Esophagus muscularis mucosa (tissue), 4 donors: ENCODE results near the gene APOL3. TPM values are rescaled to one million over a fixed set of nuclear protein-coding genes. Genes with fewer than 3 reads are reported as not detected.
A peak's percentile ranks its signal among the peaks of the same experiment; 100 is the strongest.

Source experiments
- DNase-seq: peaks from one replicate; pipeline ENCODE4 v3.0.0-alpha.2; 2017; ENCODE audit errors: extremely low spot score
- H3K27ac ChIP-seq, 4 donors: fragments of 200-600 bp; sonication (generic); replicated peaks in 1 of 4; 1 replicate in 3 of 4; 2 replicates in 1 of 4; pipeline ENCODE4 v1.5.1; 2016 to 2019; ENCODE audit warnings: mild to moderate bottlenecking in 1 of 4
- H3K27me3 ChIP-seq, 4 donors: fragments of 200-600 bp; sonication (generic); one replicate each; pipeline versions ENCODE4 v1.5.1 to v1.6.0; 2016 to 2019
- H3K36me3 ChIP-seq, 4 donors: fragments of 200-600 bp; sonication (generic); one replicate each; pipeline ENCODE4 v1.5.1; 2016 to 2019
- H3K4me1 ChIP-seq, 4 donors: fragments of 200-600 bp; sonication (generic); one replicate each; pipeline ENCODE4 v1.5.1; 2016 to 2019
- H3K4me3 ChIP-seq, 4 donors: fragments of 200-600 bp; sonication (generic); 1 replicate in 2 of 4; 2 replicates in 2 of 4; pipeline ENCODE4 v1.5.1; 2016 to 2019; ENCODE audit warnings: mild to moderate bottlenecking in 4 of 4, moderate library complexity in 1 of 4
- H3K9me3 ChIP-seq, 4 donors: fragments of 200-600 bp; sonication (generic); 1 replicate in 3 of 4; 2 replicates in 1 of 4; pipeline ENCODE4 v1.5.1; 2016 to 2019
- EP300 ChIP-seq: sonication (generic); formaldehyde crosslinking; IDR thresholded peaks from one replicate; pipeline ENCODE4 v1.6.1; 2017; ENCODE audit warnings: antibody characterized with exemption
- POLR2A ChIP-seq: fragments of 450-650 bp; IDR thresholded peaks from one replicate; pipeline ENCODE4 v1.6.1; 2017; ENCODE audit warnings: antibody characterized with exemption, moderate library complexity, mild to moderate bottlenecking, low read depth
- POLR2AphosphoS5 ChIP-seq, 2 donors: sonication (generic); formaldehyde crosslinking; IDR thresholded peaks; one replicate each; pipeline ENCODE4 v1.6.1; 2017; ENCODE audit warnings: antibody characterized with exemption in 2 of 2
- WGBS: methylation state at CpG from one replicate; pipeline ENCODE4 v1.1.5; 2018; 5-methylcytosine and 5-hydroxymethylcytosine counted together
- intact Hi-C: fragments of 100-400 bp; cut with DNase I; formaldehyde crosslinking; loops from one replicate; pipeline ENCODE4 v1.15.1; 2023
- total RNA-seq, 4 donors: library from RNA; depleted of rRNA; stranded (reverse); fragments of >200 nt; gene quantifications; one replicate each; pipeline versions ENCODE4 v1.1.0 to v1.2.1, GENCODE V29; 2016
- TF ChIP-seq, protein P1 (sequence below), 3 experiments: fragments of 200-600 bp in 2 of 3; fragments of 450-650 bp in 1 of 3; sonication (generic) in 2 of 3; IDR thresholded peaks; one replicate each; pipeline ENCODE4 v1.5.1; 2017 to 2019; ENCODE audit warnings: antibody characterized with exemption in 3 of 3, mild to moderate bottlenecking in 2 of 3, moderate library complexity in 1 of 3

The APOL3 gene
- total RNA-seq, 4 donors from 2014 or later: 36.5 to 76.3 (median 52.8) TPM

DNA sequence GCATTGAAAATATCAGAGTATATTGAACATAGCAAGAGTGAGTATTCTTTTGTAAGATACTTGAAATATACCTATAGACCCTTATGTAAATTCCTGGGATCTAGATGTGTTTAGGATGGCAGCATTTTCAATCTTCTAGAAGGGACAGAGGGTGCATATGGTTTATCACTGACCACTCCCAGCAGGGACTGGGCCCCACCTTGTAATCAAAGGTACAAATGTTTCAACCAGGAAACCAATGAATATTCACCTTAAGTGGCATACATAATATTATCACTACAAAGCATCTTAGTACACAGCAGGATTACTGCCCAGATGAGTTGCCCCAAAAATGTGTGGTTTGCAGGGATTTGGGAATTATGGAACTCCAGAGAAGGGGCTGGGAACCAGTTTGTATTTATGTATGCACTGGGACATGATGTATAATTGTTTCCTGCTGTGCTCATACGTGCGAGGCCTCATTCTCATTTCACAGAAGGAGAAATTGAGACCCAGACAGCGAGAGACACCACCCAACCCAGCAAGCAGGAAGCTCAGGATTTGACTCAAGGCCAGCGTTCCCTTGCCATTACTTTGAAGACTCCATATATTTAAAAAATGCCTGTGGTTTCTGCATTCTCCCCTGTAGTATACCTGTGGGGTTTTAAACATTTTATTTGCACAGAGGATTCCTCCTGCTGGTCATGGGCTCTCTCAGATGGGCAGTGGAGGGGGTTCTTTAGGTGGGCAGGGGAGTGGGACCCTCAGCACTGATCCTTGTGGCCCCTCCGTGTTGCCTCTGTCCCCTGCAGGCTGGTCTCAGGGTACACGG is 35.9 kb upstream of the APOL3 start:
- Histone ChIP-seq H3K4me1 (peaks cover 19 to 44% (median 32%) of the 10 kb centered on the region in 4 donors), H3K9me3 (no peaks in the 10 kb centered on the region), H3K27me3 (no peaks in the 10 kb centered on the region), H3K27ac (peak overlapping the region in 2 of 4 donors; percentile 18 to 28), H3K36me3 (no peaks in the 10 kb centered on the region), H3K4me3 (no peak overlapping the region)
- TF ChIP-seq, protein P1, sequence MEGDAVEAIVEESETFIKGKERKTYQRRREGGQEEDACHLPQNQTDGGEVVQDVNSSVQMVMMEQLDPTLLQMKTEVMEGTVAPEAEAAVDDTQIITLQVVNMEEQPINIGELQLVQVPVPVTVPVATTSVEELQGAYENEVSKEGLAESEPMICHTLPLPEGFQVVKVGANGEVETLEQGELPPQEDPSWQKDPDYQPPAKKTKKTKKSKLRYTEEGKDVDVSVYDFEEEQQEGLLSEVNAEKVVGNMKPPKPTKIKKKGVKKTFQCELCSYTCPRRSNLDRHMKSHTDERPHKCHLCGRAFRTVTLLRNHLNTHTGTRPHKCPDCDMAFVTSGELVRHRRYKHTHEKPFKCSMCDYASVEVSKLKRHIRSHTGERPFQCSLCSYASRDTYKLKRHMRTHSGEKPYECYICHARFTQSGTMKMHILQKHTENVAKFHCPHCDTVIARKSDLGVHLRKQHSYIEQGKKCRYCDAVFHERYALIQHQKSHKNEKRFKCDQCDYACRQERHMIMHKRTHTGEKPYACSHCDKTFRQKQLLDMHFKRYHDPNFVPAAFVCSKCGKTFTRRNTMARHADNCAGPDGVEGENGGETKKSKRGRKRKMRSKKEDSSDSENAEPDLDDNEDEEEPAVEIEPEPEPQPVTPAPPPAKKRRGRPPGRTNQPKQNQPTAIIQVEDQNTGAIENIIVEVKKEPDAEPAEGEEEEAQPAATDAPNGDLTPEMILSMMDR (IDR thresholded peaks at IDR 0.05): no peak
- TF ChIP-seq EP300 (no peak), POLR2AphosphoS5 (IDR thresholded peaks at IDR 0.05) (no peak), POLR2A (no peak)
- 62% methylated on average over 5 of the region's 6 CpGs for WGBS
- intact Hi-C loops: loop anchor here (5.0 kb wide), 1 partner anchor 41 kb away; the partner anchor contains the start of gene APOL2
- DNase-seq: no peak

GRCh38 chr22:36194971-36195370 is 34.4 kb upstream of the APOL3 start:
- Histone ChIP-seq H3K36me3 (no peaks in the 10 kb centered on the region), H3K4me1 (peaks cover 26 to 49% (median 35%) of the 10 kb centered on the region in 4 donors), H3K9me3 (no peaks in the 10 kb centered on the region), H3K27me3 (no peaks in the 10 kb centered on the region), H3K4me3 (no peak overlapping the region), H3K27ac (no peak overlapping the region)
- no peak for TF ChIP-seq POLR2A
- no peak for TF ChIP-seq EP300
- TF ChIP-seq POLR2AphosphoS5 (IDR thresholded peaks at IDR 0.05): peak in 1 of 2 donors; percentile 18
- TF ChIP-seq, protein P1 (IDR thresholded peaks at IDR 0.05): peak; percentile 64 to 82 (median 80)
- intact Hi-C loops: loop anchor here (5.0 kb wide), 3 partner anchors 42 to 292 kb away; partner anchors contain the start of gene APOL2
- 51% methylated on average over 5 of the region's 5 CpGs for WGBS
- no peak for DNase-seq

DNA sequence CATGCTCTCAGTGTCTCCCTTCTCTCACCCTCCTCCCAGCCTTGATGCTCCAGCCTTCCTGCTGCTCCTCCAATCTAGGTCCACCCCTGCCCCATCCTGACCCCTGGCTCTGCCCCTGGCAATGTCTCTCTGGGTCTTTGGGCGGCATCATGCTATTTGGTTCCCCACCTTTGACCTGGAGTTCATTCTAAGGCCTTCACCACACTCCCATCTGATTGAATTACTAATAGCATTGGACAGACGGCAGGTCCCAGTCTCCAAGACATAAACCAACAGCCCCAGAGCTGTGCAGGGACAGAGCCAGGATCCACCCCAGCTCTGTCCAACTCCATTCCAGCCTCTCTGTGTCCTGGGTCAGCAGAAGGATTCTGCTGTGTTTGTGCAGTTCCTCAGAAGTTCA is 33.8 kb upstream of the APOL3 start:
- WGBS: 86% methylated on average over 1 of the region's 2 CpGs
- intact Hi-C loops: loop anchor here (5.0 kb wide), 2 partner anchors 83 to 293 kb away; no protein-coding TSS in a partner anchor
- TF ChIP-seq EP300 (no peak), POLR2AphosphoS5 (IDR thresholded peaks at IDR 0.05) (no peak), POLR2A (no peak)
- TF ChIP-seq, protein P1 (IDR thresholded peaks at IDR 0.05): no peak
- H3K4me3 ChIP-seq: no peak overlapping the region
- H3K27ac ChIP-seq: no peak overlapping the region
- H3K27me3 ChIP-seq: no peaks in the 10 kb centered on the region
- H3K36me3 ChIP-seq: no peaks in the 10 kb centered on the region
- no peaks in the 10 kb centered on the region for H3K9me3 ChIP-seq
- peaks cover 26 to 49% (median 35%) of the 10 kb centered on the region in 4 donors for H3K4me1 ChIP-seq
- DNase-seq: no peak

GRCh38 chr22:36193577-36193976 is 33.0 kb upstream of the APOL3 start:
- WGBS: 44% methylated on average over 2 of the region's 3 CpGs
- no peaks in the 10 kb centered on the region for H3K27me3 ChIP-seq
- no peaks in the 10 kb centered on the region for H3K36me3 ChIP-seq
- no peak for DNase-seq
- H3K27ac ChIP-seq: no peak overlapping the region
- no peaks in the 10 kb centered on the region for H3K9me3 ChIP-seq
- H3K4me1 ChIP-seq: peaks cover 26 to 49% (median 35%) of the 10 kb centered on the region in 4 donors
- TF ChIP-seq POLR2AphosphoS5 (IDR thresholded peaks at IDR 0.05) (no peak), POLR2A (no peak), EP300 (no peak)
- TF ChIP-seq, protein P1 (IDR thresholded peaks at IDR 0.05): no peak
- intact Hi-C loops: loop anchor here (5.0 kb wide), 2 partner anchors 84 to 294 kb away; no protein-coding TSS in a partner anchor
- H3K4me3 ChIP-seq: no peak overlapping the region
